Spleen (tissue), 7 donors: ENCODE data around the gene ABCC2.

Experiments
- POLR2A ChIP-seq, 3 donors: fragments of 450-650 bp; IDR thresholded peaks; one replicate each; pipeline ENCODE4 v1.5.1; 2017; ENCODE audit warnings: antibody characterized with exemption in 3 of 3, mild to moderate bottlenecking in 1 of 3
- TF ChIP-seq, protein P1 (sequence below), 11 experiments: fragments of 200-600 bp in 7 of 11; fragments of 450-650 bp in 4 of 11; sonication (generic) in 4 of 11; IDR thresholded peaks in 8 of 11; conservative IDR thresholded peaks in 3 of 11; 1 replicate in 7 of 11; 2 replicates in 4 of 11; pipeline versions ENCODE4 v1.4.0 to v1.8.0; 2016 to 2021; ENCODE audit warnings: antibody characterized with exemption in 11 of 11, inconsistent platforms in 4 of 11, mild to moderate bottlenecking in 1 of 11
- donor health status: DM: no; HTN: no; CAD: no; lungs with moderate emphysema.
- donor health status: DM: no; HTN: no; CAD: no.
- donor health status: DM: no; HTN: no; CAD: no.

DNA sequence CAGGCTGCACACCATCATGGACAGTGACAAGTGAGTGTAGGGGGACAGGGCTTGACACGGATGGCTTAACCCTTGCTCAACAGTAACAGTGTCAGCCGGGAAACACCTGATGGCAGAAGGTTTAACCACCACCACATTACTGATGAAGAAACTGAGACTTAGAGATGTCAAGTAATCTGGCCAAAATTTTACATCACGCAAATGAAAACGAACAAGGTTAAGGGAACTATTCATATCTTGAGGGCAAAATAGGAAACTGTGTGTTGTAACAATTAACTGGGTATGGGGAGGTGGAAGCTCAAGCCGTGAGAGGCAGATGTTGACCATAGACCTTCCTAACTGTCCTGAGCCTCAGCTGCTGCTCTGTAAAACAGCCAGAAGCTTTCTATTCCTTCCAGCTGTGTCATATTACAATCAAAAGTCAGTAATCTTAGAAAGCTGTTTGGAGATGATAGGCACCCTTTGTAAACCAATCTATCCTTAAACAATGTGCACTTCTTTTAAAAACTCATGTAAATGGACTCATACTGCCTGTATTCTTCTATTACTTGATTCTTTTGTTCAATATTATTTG, 68.4 kb downstream of the ABCC2 start:
- TF ChIP-seq, protein P1, sequence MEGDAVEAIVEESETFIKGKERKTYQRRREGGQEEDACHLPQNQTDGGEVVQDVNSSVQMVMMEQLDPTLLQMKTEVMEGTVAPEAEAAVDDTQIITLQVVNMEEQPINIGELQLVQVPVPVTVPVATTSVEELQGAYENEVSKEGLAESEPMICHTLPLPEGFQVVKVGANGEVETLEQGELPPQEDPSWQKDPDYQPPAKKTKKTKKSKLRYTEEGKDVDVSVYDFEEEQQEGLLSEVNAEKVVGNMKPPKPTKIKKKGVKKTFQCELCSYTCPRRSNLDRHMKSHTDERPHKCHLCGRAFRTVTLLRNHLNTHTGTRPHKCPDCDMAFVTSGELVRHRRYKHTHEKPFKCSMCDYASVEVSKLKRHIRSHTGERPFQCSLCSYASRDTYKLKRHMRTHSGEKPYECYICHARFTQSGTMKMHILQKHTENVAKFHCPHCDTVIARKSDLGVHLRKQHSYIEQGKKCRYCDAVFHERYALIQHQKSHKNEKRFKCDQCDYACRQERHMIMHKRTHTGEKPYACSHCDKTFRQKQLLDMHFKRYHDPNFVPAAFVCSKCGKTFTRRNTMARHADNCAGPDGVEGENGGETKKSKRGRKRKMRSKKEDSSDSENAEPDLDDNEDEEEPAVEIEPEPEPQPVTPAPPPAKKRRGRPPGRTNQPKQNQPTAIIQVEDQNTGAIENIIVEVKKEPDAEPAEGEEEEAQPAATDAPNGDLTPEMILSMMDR (IDR thresholded peaks at IDR 0.05 in 8 of 11, conservative IDR thresholded peaks at IDR 0.05 in 3 of 11): no peak
- no peak for TF ChIP-seq POLR2A (IDR thresholded peaks at IDR 0.05)
